ENCODE measurements around the gene PDPN. TPM values are rescaled to one million over a fixed set of nuclear protein-coding genes. Genes with fewer than 3 reads are reported as not detected.

PDPN gene, protein sequence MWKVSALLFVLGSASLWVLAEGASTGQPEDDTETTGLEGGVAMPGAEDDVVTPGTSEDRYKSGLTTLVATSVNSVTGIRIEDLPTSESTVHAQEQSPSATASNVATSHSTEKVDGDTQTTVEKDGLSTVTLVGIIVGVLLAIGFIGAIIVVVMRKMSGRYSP
- 9.1 TPM for total RNA-seq

GRCh38 chr1:13583595-13583965, at the start of gene PDPN:
TSS of gene PDPN (plus strand) at chr1:13583832. CDS start at chr1:13584034, 202 bp downstream.

Small RNA genes lying within 50 kb of the gene (small RNA-seq; reads per million reads assigned to genes)
- gene RNA5SP41 (ENCODE audit: low replicate concordance): not detected

Other genes with a start within 250 kb of the PDPN start
- gene PRAMEF14, start 236.7 kb upstream of the PDPN start, total RNA-seq: not detected
- not detected for gene PRAMEF19, start 211.9 kb upstream of the PDPN start, total RNA-seq
- not detected for gene PRAMEF17, start 194.2 kb upstream of the PDPN start, total RNA-seq
- gene PRAMEF20, start 173.4 kb upstream of the PDPN start, total RNA-seq: not detected
- 7.4 TPM for gene LRRC38, start 69.8 kb upstream of the PDPN start, total RNA-seq
- gene PRDM2, start 116.4 kb downstream of the PDPN start, total RNA-seq: 37.1 TPM

All from metanephros (tissue), 2 donors.